T-helper 2 cell (primary cell): ENCODE results near the gene MTMR2.

ENCODE experiments used
- DNase-seq, 5 experiments: peaks; one replicate each; pipeline versions ENCODE4 v3.0.0 to v3.0.0-alpha.2; 2012 to 2022

Gene MTMR2

DNA sequence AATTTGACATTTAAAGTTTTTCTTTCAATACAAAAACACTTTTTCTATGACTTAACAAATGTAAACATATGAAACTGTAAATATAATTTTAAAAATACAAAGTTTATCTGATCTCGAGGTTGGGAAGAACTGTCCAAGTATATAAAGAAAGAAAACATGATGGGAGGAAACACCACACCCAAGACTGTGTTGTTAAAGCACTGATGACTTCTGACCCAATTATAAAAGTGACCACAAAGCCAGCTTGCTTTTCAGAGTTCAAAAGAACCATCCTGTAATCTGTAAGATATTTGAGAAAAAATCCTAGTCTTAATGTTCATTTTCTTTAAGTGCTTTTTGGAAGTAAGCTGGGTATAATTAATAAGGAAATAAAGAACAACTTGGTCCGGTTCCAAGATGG lies 118.0 kb downstream of the MTMR2 start:
- no peak for DNase-seq

DNA sequence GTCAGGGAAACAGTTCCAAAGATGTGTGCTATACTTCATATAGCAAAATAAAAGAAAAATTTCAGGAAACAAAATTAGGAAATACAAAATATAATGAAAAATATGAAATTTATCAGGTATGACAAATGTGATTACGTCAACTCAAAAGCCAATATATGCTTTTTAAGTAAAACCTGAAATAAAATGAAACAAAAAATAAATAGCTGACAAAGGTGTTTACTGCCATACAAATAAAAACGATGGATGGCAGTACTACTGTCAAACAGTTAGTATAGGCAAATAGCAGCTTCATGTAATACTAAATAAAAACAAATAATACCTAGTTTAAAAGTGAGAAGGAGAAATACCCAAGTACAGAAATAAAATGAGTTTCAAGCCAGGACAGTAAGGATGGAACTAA lies 119.9 kb downstream of the MTMR2 start:
- DNase-seq: no peak

DNA sequence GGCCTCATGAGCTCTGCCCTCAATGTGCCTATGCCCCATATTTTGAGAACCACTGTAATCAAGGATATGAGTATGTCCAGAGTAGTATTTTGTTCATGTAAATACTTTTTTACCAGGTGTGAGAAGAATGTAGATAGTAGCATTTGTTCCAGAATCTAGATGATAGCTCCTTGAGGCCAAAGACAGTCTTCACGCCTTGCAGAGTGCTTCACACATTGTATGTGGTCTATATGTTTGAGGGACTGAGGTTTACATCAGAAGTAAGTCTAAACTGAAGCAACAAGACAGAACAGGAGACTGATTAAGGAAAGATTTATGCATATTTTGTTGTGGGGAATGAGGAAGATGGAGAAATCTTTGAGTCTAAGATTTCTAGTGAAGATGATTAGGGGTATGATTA lies 121.1 kb downstream of the MTMR2 start:
- DNase-seq: no peak

DNA sequence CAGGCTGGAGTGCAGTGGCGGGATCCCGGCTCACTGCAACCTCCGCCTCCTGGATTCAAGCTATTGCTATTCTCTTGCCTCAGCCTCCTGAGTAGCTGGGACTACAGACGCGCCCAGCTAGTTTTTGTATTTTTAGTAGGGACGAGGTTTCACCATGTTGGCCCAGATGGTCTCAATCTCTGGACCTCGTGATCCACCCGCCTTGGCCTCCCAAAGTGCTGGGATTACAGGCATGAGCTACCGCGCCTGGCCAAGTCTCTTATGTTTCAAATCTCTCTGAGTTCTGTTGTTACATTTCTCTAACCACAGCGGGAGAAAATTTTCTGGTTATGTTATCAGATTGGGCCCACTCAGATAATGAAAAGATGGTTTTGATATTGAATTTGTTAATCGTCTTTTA lies 123.5 kb downstream of the MTMR2 start:
- DNase-seq: no peak

DNA sequence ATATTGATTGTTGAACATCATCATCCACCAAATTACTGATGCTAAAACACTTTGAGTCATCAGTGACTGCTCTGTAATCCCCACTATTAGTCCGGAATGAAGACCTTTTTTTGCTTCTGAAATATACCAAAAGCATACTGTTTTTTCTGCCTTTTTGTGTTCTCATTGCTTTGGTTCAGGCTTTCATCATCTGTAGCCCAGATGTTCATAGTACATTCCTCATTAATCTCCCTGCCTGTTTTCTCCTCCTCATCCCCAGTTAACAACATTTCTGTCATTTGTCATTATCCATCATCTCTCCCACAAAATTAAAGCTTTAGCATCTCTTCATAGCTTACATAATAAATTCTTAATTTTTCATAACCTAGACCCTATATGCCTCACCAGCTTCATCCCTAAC lies 124.4 kb downstream of the MTMR2 start:
- no peak for DNase-seq

DNA sequence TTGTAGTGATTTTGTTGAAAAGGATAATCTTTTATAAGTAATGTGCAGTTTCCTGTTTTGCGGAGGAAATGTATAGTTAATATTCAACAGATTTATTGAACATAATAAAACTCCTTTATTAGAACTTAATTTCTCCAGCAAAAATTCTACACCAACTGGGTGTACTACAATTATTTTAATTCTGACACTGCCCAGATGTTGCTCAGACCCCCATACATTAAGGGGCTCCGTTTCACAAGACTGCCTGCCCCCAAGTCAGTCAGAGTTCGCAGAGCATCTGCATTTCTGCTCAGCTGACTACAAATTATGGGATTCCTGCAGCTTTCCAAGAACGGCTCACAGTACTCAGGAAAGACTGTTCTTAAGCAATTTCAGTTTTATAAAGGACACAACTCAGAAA lies 127.4 kb downstream of the MTMR2 start:
- no peak for DNase-seq

DNA sequence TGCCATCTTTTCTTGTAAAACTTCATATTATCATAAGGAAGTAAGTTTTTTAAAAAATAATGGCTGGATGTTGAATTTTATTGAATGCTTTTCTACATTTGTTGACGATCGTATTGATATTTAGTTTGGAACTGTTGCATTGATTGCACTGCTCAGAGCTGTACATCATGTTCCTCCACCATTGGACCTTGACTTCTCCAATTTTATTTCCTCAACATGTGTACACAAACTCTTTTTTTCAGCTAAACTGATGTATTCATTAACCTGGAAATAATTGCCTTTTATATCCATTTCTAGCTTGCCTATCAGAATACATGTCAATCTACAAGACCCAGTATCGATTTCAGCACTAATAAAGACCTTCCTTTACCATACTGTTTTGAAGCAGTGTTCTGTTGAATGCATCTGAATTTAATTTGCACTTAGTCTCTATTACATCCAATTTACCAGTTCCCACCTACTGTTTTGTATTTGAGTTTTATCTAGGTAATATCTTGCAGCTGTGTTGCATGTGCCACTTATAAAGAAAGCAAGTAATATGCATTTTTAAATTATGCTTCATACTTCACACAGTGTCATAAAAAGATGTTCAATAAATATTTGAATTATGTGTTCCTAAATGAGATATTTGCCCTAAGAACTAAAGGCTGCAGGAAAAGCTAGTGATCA lies 128.1 kb downstream of the MTMR2 start:
- DNase-seq: no peak

DNA sequence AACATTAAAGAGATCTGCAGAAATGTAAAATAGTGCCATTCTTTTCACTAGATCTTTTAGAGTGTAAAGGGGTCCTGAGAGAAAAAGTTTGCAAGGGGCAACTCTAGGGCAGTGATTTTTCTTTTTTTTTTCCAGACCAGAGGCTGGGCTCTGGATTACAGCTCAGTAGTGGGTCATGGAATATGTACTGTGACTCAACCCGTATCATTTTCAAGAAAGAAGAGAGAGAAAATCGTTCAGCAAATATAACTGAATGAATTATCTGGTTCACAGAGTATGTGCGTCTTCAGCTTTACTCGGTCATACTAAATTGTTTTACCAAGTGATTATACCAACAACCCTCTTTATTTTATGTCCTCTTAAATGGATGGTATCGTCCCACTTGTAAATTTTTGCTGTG lies 129.8 kb downstream of the MTMR2 start:
- no peak for DNase-seq

DNA sequence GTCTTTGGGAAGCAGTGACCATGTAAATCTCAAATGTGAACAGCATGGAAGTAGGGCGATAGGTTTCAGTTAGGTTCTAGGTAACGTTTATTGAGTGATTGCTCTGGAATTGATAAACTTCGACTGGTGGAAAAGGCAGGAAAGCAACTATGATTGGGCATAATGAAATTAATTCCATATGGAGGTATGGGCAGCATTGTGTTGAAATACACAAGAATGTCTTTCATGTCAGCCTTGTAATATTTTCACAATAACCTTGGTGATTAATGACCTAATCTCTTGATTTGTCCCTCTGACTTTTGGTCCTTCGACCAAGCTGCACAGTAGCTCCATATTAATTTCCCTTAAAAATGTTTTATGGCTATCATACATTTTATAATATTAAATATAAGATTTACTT lies 130.8 kb downstream of the MTMR2 start:
- DNase-seq: no peak

DNA sequence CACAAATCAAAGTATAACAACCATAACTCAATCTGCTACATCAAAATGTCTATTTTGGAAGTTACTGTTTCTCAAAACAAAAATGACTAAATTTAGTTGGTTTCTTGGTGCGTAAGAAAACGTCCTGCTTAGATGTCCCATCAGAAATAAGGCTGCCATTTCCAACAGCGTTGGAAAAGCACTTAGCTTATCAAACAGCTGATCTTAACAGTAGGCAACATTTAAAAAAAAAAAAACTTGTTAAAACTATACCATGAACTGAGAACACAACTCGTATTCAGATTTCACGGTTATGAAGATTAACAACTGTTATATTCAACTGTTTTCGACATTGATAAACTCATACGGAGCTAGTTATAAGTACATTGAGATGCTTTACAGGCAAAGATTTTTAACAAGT lies 131.2 kb downstream of the MTMR2 start:
- DNase-seq: no peak

DNA sequence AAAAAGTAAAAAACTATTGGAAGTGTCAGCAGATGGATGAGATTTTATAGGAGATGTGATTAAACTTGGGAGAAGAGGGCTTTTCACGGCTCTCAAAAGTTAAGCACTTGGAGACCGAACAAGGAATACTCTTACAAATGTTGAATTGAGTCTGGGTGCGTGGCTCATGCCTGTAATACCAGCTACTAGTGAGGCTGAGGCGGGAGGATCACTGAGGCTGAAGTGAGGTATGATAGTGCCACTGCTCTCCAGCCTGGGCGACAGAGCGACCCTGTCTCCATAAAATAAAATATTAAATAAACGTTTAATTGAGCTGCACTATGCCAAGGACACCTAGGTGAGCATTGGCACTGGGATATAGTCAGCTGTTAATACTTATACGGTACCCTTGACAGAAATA lies 131.7 kb downstream of the MTMR2 start:
- no peak for DNase-seq

DNA sequence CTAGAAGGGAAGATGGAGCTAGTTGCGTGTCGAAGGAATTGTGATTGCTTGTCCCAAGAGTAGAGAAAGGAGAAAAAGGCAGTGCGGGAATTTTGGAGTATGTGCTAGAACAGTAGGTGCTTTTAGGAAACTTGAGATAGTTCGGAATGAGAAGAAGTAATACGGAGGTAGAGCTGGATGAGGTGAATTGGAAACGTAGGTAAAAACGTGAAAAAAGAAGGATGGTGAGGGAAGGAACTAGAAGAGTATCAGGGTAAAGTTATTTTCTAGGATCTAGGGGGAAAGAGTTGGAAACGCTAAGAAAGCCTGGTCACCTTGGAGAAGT lies 132.2 kb downstream of the MTMR2 start:
- no peak for DNase-seq

DNA sequence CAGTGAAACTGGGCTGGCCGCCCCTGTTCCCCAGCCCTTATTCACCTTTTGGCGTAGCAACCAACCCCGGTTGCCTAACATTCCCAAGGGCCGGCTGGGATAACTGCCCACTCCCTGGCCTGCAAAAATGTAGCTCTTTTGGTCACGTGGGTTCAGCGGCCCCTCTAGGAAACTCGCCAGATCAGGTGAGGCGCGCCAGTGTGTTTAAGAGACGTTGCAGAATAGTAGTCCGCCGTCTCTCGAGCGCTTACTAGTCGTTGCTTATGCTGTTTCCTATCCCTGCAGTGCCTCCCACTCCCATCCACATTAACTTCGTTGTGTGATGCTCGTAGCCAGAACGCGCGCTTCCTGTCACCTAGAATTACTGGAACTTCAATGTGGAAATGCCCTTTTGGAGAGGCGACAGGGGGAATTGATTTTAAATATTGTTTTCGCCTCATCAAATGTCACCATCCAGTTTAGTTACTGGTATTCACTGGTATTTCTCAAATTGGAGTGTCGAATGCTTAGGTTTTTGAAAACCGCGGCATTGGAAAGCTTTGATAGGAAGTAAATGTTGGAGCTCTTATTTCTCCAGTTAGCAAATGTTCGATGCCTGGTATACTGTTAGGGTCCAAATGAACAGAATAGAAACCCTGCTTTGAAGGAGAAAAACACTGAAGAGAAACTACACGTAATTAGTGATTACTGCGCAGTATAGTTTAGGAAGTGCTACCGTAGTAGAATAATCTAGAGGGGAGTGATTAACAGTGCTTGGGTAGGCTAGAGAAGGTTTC lies 132.8 kb downstream of the MTMR2 start:
- DNase-seq: peak in 4 of 5 experiments; percentile 17 to 85 (median 20)

DNA sequence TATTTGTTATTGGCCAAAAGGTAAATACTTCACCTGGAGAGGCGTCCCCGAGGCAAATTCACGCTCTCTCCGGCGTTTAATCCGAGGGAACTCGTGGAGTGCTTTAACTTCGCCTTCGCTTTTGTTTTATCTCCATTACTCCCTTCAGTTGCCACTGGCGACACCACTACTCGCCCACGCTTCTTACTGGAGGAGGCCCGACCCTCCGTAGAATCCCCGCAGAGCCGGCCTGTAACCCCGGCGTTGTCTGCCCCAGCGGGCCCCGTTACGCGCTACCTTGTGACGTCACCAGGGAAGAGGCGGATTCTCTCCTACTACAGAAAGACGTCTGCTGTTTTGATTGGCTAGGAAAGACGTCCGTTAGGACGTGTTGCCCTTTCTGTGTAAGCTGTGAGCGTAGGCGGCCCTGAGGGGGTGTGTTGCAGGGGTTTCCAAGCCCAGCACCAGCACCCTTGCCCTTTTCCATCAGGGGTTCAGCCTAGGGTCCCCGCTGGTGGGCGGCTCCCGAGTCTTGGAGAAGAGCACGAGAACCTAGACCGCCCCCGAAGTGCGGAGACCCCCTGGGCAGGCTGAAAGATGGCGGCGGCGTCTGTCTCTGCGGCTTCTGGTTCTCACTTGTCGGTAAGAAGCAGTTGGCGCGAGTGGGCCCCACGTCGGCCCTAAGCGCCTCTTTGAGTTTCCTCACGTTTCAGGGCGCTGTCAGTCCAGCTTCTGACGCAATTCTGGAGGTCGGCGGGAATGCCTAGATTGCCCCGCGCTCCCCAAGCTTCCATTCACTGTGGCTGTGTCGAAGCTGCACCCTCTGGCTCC lies 133.6 kb downstream of the MTMR2 start, which contains the start of gene CEP57:
Gene CEP57, plus strand, starts transcription at position 376 of the 810 bp plus-strand sequence. Its CDS starts 201 bp downstream, at position 577.
- DNase-seq: peak; percentile 68 to 98 (median 92)

DNA sequence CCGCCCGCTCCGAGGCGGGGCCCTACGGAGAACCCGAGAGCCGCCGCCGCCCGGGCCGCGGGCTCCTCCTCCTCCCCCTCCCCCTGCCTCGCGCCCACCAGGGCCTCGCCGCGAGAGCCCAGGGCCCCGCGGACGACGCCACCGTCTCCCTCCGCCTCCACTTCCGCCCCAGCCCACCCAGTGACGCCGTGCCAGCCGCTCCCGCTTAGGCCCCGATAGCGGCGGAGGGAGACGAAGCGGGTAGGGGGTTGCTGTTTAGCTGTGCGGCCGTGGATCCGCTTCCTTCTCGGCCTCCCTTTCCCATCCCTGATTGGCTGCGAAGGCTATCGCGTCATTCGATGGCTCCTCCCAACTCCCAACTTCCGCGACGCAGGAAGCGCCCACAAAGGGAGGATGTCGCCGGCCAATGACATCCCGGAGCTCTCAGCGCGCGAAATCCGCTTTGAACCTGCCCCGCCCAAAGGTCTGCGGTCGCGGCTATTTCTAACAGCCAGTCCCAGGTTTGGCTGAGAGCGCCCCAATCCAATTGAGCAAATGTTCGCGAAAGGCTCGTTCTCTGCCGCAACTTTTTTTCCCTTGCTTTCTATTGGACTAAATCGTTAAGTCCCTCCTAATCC lies 134.3 kb downstream of the MTMR2 start, which contains the start of gene FAM76B:
Gene FAM76B, minus strand, starts transcription at position 277 of the 617 bp plus-strand sequence. CDS start 304 bp downstream, outside the sequence.
- peak; percentile 90 to 100 (median 94) for DNase-seq

DNA sequence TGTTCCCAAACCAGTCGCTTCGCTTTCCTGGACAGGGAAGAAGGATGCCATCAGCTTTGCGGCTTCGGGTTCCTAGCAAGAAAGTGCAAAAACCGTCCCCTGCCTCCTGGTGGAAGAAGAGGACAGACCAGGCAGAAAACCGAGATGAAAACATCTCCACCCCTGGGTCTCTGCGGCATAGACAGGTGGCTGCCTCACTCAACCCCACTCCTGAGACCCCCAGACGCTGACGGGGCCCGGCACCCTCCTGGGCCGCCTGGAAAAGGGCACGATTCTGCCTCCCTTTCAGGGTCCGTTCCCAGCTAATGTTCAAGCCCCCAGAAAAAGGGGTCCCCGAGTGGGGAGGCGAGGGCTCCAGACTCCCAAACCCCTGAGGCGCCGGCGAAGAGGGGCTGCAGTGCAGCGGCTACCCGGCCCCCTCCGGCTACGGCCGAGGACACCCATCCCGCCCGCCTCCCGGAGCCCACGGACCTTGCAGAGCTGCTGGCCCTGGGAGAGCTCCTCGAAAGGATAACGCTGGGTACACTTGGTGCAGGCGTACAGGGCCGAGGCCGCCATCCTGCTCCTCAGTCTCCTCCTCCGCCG lies 134.9 kb downstream of the MTMR2 start:
- DNase-seq: peak in 2 of 5 experiments; percentile 12 to 62
